ENCODE results near the gene VPS37B.
A peak's percentile ranks its signal among the peaks of the same experiment; 100 is the strongest.

The VPS37B gene

DNA sequence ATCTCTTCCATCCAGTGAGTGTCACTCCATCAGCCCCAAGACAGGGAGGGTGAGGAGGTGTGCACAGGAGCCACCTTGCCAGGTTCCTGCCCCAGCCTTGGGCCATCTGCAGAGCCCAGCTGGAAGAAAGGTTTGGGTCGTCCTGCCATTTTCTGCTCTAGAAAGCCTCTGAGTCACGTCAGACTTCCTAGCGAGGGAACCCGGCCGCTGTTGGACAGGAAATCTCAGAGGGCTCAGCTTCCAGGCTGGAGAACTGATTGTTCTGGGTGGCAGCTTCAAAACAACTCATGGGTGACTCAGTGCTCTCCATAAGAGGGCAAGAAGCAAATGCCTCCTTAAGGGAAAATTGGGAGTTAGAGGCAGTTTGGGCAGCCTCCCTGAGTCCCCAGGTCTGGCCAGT is 44.1 kb downstream of the VPS37B start:
- no peak for DNase-seq

DNA sequence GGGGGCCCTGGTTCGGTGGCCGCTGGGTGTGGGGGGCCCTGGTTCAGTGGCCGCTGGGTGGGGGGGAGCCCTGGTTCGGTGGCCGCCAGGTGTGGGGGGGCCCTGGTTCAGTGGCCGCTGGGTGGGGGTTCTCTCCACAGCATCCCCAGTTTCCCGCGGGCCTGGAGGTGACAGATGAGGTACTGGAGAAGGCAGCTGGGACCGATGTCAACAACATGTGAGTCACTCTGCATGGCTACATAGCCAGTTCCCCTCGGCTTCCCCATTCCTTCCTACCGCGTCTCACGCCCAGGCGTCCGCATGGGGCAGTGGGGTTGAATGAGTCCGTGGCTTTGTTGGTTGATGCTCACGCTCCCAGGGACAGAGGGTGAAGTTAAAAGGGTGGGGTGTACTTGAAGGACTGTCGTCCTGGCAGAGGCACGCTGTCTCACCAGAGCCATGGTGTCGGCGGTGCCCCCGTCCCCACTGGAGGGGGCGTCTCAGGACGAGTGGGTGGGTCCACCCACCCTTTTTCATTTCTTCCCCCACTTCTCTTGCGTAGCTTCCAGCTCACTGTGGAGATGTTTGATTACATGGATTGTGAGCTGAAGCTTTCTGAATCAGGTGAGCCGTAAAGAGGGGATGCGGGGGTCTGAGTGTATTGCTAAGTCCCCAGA is 45.1 kb downstream of the VPS37B start:
- DNase-seq, result no peak

DNA sequence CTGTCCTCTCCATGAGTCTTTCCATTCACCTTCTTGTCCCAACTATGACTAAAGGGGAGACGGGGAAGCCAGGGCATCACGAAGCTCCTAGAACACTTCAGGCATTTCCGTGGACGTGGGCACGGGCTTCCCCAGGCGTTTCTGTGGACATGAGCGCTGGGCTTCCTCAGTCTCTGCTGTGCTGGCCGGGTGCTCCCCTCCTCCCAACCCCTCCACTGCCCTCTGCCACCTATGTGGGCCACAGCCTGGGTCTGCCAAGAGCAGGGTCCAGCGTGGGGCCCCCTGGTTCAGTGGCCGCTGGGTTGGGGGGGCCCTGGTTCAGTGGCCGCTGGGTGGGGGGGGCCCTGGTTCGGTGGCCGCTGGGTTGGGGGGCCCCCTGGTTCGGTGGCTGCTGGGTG is 45.9 kb downstream of the VPS37B start:
- no peak for DNase-seq

DNA sequence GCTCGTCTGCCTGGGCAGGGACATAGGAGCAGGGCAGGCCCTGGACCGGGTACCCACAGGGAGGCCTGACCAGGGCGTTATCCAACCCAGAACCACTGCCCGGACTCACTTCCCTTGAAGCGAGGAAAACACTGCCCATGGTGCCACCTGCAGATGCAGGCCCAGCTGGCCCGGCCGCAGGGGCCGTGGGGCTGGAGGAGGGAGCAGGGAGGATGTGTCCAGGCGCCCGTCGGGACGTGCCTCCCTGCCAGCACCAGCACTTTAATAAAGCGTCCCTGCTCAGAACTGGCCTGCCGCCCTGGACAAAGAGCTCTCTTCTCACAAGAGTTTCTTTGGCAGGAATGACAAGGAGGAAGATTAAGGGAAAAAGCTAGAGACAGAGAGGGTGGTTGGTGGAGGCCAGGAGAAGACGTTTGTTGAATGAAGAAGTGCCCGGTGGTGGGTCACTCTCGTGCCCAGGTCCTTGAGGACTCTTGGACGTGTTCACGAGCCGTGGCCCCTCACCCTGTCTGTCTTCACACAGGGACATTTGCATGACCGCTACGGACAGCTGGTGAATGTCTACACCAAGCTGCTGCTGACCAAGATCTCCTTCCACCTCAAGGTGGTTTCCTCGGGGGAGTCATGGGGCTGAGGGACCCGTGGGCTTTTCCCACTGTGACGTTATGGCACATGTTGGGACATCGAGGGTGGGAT is 46.4 kb downstream of the VPS37B start:
- no peak for DNase-seq

DNA sequence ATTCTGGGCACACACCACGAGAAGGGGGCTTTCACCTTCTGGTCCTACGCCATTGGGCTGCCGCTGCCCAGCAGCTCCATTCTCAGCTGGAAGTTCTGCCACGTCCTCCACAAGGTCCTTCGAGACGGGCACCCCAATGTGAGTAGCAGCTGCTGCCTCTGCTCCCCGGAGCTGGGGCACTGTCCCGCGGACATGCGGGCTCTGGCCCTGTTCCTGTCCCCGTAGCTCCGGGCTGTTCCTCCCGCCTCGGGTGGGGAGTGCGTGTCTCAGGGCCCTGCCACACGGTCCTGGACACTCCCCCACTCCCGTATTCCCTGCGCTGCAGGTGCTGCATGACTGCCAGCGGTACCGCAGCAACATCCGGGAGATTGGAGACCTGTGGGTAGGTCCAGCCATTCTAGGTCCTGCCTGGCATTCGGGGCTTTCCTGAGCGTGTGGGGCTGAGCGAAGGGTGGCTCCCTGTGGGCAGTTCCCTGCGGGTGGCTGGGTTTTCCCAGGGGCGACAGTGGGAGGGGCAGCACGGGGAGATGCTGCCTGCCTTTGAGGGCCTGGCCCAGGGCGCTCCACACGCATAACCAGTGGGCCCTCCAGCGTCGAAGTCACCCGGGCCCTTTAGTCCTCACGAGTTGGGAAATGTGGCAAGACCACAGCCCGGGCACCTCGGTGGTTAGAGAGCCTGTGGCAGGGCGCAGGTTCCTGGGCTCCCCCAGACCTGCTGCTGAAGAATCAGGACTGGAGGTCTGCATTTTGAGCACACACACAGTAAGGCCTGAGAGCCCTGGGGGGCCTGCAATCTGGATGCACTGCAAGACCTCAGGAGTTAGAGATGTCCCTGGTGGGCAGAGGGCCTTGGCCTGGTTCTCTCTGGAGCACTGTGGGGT is 47.2 kb downstream of the VPS37B start:
- DNase-seq, result no peak

DNA sequence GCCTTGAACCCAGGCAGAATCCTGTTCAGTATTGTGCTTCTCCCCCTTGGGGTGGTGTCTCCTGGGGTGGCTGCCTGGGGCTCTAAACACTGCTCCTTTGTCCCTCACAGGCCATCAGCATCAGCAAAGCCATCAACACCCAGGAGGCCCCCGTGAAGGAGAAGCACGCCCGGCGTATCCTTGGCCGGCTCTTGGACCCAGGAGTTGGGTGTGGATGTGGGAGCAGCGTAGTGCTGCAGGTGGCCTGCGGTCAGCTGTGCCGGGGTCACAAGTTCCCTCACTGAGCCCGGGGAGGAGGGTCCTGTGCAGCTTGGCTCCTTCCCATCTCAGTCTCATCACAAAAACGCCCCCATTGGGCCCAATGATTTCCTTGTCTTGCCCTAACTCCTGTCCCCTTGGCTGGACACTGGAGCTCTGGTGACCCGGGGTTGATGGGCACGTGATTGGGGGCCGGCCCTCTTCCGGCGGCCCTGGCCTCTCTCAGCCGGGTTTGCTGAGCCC is 48.0 kb downstream of the VPS37B start:
- DNase-seq, result no peak

DNA sequence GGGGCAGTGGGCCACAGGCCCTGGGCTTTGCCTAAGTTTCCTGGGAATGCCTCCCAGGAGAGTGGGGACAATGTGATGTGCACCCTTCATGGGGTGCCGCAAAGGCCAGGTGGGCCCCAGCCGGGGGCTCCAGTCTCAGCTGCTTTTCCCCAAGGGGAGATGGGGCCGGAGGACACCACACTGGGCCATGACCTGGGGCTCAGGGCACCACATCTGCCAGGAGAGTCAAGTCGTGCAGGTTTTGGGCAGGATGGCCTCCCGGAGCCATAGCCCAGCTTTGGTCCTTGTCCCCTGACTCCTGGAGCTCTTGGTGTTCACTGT is 48.4 kb downstream of the VPS37B start:
- DNase-seq, result no peak

DNA sequence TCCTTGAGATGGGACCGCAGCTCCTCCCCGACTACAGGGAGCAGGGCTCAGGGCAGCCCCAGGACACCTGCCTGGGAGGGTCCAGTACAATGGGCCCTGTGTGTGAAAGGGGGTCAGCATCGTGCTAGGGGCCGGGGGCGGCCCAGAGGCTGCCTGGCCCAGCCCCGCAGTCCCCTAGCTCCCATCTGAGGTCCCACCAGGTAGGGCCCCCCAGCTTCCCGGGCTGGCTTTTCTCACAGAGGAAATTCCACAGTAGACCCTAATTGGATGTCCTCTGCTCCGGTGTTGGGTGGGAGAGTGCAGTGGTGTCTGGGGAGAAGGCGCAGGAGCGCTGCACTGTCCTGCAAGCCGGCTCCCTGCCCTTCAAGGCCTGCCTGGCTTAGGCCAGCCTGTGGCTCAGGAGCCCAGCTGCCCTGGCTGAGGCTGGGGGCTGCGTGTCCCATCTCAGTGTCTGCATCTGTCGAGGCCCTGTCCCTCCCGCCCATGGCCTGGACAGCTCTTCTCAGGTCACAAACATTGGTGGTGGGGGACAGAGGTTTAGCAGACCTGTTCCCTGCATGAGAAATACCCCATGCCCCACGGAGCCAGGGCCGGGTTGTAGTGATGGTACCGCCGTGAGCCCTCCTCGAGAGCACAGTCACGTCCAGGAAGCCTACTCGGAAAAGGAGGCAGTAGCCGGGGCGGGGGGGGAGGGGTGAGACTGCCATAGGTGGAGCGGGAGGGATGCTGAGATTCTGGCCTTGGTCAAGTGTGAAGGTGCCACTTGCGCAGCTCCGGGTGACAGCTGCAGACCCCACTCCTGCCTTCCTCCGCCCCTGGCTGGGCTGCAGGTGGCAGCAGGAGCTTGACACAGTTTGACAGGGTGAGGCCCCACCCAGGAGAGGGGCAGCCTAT is 49.1 kb downstream of the VPS37B start:
- no peak for DNase-seq

DNA sequence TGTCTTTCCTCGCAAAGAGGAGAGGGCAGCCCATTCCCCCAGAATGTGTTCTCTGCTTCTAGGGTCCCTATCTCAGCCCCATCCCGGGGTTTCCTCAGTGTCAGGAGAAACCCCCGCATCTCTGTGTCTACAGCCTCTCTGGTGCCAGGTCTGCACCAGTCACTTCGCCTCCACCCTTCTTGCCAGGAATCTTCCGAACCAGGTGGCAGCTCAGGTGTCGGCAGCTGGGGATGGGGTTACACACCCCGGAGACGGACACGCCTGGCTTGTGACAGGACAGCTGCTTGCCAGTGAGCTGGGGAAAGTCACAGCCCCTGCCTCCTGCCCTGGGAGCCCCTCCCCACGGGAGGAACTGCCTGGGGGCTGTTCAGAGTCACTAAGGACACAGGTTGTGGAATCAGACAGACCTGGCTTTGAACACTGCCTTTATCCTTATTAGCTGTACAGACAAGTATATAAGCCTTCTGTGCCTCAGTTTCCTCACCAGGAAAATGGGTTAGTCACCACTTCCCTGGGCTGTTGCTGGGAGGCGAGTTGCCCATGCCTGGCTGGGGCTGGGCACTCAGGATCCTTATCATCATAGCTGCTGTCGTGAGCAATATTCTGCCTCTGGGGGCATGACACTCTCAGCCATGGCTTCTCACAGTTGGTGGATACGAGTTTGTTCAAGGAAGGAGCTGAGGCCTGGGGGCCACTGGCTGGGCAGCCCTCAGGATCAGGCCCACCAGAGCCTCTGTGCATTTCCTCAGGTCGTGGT is 49.9 kb downstream of the VPS37B start:
- DNase-seq, result peak; percentile 56 to 72

DNA sequence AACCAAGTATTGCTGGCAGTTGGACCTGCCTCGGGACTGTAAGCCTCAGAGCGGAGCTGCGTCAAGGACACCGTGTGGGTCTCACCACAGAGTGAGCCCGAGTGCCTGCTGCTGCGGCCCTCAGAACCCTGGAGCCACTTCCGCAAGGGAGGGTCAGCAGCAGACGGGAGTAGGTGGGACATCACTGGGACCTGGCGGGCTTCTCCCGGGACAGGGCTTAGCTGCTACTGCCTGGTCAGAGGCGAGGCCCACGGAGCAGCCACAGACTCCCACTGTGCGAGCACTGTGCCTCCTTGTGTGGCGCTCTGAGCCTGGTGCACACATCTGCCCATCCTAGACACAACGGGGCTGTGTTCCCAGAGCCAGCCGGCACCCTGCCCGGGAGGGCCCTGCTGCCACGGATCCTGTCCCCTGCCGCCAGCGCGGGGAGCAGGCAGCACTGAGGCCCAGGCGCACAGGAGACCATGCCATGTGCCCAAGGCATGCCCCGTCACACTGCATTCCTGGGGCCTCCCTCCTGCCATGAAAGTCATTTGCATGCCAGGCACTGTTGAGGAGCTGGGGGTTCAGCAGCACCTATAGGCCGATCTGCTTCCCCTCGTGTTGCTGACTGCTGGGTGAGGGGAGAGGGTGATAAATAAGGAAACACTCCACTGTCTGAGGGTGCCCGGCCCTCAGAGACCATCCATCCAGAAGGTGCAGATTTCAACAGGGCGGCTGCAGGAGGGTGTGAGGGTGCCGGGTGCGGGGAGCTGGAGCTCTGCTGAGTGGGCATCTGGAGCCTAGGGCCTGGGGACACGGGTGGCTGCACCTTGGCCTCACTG is 50.7 kb downstream of the VPS37B start:
- DNase-seq, result peak; percentile 17 to 63

DNA sequence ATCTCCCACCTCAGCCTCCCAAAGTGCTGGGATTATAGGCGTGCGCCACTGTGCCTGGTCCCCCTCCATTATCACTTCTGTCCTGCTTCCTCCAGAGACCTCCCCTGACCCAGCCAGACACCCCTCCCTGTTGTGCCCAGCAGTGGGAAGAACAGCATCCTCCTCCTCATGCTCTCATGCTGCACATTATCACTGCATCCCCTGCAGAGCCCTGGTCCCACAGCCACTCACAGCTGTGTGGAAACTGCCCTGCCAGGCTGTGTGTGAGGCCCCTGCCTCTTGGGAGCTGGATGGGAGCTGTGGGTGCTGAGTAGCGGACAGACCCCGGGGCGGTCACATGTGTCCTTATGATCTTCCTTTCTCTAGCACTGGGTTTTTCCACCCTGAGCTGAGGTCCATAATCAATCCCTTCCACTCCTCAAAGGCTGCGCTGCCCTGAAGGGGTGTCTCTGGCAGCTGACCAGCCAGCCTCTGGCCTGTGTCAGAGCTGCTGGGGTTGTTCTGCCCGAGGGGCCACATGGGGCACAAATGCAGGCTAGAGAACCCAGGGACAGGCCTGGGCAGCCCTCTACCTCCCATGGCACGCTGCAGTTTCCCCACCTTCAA is 51.5 kb downstream of the VPS37B start:
- no peak for DNase-seq

DNA sequence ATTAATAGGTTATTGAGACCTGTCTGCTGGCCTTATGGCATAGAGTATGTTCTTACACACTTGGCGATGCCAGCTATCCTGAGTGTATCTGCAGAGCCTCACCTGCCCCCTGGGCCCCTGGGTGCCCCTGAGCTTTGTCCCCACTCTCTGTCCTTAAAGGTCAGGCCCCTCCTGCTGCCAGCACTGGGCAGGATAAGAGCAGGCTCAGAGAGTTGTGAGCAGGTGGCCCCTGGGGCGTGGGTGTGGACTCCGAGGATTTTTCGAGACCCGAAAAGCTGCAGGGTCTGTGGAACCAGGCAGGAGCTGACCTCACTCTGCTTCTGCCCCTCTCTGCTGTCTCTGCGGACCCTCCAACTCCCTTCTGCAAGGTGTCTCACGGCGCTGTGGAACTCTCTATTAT is 52.5 kb downstream of the VPS37B start:
- DNase-seq, result no peak

DNA sequence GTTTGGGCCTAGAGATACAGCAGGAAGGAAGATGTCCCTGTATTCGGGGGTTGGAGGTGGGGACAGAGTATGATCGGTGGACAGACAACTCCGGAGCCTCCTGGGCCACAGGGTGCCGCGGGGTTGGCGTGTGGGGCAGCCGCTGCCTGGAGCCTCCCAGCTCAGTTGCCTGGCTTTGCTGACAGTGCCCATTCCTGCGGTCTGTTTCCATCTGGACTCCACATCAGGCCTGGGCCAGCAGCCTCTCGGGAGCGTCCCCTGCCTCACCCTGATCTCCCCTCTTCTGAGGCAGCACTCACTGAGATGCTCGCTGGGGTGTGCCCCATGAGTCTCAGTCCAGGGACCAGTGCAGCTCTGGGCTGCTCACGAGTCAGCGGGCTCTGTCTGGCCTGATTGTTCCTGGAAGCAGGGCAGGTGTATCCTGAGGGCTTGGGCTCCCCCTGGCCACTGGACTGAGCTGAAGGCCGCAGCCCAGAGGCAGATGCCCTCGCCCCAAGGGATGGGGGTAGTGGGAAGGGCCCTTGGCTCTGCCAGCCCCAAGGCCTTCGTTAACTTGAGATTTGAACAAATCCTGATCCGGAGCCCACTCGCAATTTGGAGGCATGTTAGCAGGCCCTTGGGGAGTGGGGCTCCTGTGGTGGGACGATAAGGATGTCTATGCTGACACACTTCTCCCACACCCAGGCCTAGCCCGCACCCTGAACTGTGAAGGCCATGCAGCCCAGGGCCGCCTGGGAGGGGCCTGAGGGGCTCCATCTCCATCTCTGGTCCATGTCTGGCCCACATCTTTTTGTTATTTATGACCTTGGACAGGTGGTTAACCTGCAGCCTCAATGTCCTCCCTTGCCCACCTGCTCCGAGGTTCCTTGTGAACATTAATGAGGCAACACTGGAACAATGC is 53.2 kb downstream of the VPS37B start:
- no peak for DNase-seq

DNA sequence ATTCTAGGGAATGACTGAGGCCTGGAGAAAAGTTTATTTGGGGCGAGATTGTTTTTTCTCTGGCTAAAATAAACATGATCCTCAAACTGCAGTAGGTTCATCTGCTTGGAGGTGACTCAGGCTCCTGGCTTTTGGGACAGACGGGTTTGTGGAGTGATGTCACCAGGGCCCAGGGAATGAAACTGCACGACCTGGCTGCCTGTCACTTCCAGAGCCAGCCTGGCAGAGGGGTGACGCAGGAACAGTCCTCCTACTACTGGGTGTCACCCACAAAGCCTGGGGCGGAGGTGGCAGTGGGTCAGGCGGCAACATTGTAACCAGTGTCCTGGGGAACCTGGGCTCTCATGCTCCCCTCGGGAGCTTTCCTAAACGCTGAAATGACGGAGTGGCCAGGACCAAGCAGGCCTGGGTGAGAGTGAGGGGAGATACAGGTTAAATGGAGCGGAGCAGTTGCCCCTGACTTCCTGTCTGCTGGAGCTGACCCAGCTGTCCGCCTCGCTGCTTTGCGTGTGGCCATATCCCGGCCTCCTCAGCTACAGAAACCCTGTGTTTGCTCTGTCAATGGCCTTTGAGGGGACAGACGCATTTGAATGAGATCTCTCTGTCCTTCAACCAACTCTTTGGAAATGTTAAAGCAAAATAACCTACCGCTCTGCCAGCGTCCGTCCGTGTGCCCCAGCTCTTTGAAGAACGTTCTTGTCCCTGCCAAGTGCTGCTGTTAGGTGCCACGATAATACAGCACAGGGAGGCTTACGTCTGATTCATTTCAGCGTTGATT is 54.2 kb downstream of the VPS37B start:
- DNase-seq, result no peak

DNA sequence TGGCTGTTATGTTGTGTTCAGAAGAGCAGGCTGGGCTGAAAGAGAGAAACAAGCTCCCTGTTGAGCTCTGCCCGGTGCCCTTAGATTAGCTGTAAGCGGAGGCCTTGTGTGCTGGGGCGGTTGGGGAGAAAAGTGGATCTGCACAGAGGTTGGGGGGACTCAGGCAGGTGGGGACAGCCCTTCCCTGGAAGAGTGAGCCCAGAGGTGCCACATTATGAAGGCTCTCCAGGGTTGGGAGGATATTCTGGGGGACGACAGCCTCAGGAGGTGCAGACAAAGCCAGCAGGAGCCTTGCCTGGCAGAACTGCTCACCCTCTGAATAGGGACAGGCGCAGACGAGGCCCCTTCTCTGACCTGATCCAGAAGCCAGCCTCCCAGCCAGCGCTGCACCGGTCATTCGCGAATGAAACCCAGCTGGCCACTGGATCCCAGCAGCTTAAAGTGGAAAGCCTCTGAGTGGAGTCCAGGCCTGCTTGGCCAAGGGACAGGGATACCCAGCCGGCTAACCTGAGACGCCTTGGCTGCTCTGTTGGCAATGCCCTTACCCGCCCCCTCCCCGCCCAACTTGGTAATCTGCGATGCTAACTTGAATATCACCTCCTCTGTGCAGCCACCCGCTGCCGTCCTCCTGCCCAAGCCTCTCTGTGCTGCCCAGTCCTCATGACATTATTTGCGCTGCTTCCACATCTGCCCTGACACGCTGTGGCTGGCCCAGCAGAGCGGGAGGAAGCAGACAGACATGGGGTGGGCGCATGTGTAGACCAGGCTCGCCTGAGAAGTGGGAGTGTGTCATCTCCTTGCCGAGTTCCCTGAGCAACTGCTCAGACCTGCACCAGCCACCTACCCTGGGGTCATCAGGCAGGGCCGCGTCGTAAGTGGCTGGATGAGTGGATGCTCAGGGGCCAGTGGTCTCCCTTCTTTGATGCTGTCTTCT is 55.1 kb downstream of the VPS37B start:
- no peak for DNase-seq

DNA sequence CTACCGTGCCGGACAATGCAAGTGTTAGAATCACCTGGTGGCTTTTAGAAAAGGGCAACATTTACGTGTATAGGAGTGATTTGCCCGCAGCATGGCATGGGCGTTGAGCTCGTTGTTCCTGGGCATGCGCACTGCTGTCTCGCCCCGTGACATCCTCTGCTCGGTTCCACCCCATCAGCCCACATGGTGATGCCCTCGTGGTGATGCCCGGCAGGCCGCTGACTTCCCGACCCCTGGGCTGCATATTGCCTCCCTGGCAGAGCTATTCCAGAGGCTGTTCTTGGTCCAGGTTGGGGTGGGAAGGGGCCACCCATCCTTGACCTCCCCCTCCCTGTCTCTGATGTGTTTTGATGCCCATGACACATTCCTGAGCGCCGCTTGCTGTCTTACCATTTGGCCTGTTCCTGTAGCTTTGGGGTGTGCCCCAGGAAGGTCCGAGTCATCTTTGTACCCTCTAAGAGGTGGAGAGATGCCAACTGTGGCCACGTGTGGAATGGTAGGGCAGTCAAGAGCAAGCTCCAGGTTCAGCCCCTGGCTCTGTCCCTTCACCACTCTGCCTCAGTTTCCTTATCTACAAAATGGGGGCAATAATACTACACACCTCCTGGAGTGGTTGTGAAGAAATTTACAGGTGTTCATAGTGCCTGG is 55.9 kb downstream of the VPS37B start:
- no peak for DNase-seq

DNA sequence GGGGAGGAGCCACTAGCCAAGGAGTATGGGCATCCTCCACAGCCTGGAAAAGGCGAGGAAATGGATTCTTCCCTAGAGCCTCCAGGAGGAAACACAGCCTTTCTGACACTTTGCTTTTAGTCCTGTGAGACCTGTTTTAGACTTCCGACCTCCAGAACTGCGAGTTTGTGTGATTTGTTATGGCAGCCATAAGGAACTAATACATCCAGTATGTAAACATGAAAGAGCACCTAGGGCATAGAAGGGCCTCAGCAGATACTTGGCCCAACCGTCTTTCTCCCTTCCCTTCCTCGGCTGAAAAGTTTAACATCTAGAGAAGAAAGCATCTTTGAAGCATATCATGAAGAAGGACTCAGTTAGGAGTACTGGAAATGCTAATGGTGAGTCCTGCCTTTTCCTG is 57.1 kb downstream of the VPS37B start:
- DNase-seq, result no peak
